Breast epithelium (tissue), 4 donors: ENCODE results near the gene FAAP20. TPM values are rescaled to one million over a fixed set of nuclear protein-coding genes. Genes with fewer than 3 reads are reported as not detected.

Source experiments
- DNase-seq, 2 donors: peaks; one replicate each; pipeline ENCODE4 v3.0.0-alpha.2; 2019; ENCODE audit warnings: low spot score in 2 of 2
- H3K27ac ChIP-seq, 2 donors: fragments of 200-600 bp; sonication (generic) in 1 of 2; one replicate each; pipeline ENCODE4 v1.5.1; 2016 to 2019; ENCODE audit warnings: mild to moderate bottlenecking in 1 of 2
- H3K27me3 ChIP-seq, 2 donors: fragments of 200-600 bp; sonication (generic) in 1 of 2; one replicate each; pipeline versions ENCODE4 v1.5.1 to v1.6.0; 2017 to 2019; ENCODE audit warnings: control low read depth in 1 of 2, mild to moderate bottlenecking in 1 of 2
- H3K36me3 ChIP-seq: fragments of 200-600 bp; one replicate; pipeline ENCODE4 v1.5.1; 2019
- H3K4me1 ChIP-seq, 2 donors: fragments of 200-600 bp; sonication (generic); one replicate each; pipeline ENCODE4 v1.5.1; 2016 to 2019; ENCODE audit warnings: control low read depth in 1 of 2
- H3K4me3 ChIP-seq, 3 donors: fragments of 200-600 bp; sonication (generic); 1 replicate in 2 of 3; 2 replicates in 1 of 3; pipeline ENCODE4 v1.5.1; 2016 to 2019; ENCODE audit warnings: mild to moderate bottlenecking in 3 of 3, moderate library complexity in 2 of 3
- H3K9me3 ChIP-seq, 2 donors: fragments of 200-600 bp; sonication (generic) in 1 of 2; one replicate each; pipeline ENCODE4 v1.5.1; 2016 to 2019; ENCODE audit warnings: control low read depth in 1 of 2
- CTCF ChIP-seq, 3 donors: fragments of 450-650 bp; IDR thresholded peaks; one replicate each; pipeline ENCODE4 v1.5.1; 2016 to 2017; ENCODE audit warnings: antibody characterized with exemption in 3 of 3, mild to moderate bottlenecking in 3 of 3, moderate library complexity in 3 of 3
- POLR2A ChIP-seq: fragments of 450-650 bp; IDR thresholded peaks from one replicate; pipeline ENCODE4 v1.6.1; 2016; ENCODE audit warnings: antibody characterized with exemption, mild to moderate bottlenecking, moderate library complexity
- POLR2AphosphoS5 ChIP-seq, 3 donors: sonication (generic); formaldehyde crosslinking; IDR thresholded peaks; one replicate each; pipeline ENCODE4 v1.6.1; 2017; ENCODE audit warnings: antibody characterized with exemption in 3 of 3
- intact Hi-C: fragments of 100-400 bp; cut with DNase I; formaldehyde crosslinking; loops from one replicate; pipeline ENCODE4 v1.15.1; 2023; ENCODE audit warnings: low total_unique reads
- total RNA-seq, 3 donors: library from RNA; depleted of rRNA; stranded (reverse); fragments of >200 nt; gene quantifications; one replicate each; pipeline ENCODE4 v1.1.0, GENCODE V29; 2016

FAAP20 gene
- total RNA-seq, 3 donors from 2014 or later, result 28.6 to 33.1 (median 29.9) TPM

- Histone ChIP-seq H3K9me3 (peaks cover 0 to 5% of the 10 kb centered on the region in 2 donors), H3K4me3 (no peak overlapping the region), H3K27ac (no peak overlapping the region), H3K36me3 (no peaks in the 10 kb centered on the region), H3K27me3 (no peaks in the 10 kb centered on the region), H3K4me1 (no peaks in the 10 kb centered on the region)
- DNase-seq, result no peak
- intact Hi-C loops, result no loop called here
- no peak for TF ChIP-seq POLR2AphosphoS5 (IDR thresholded peaks at IDR 0.05)
- no peak for TF ChIP-seq POLR2A
- no peak for TF ChIP-seq CTCF (IDR thresholded peaks at IDR 0.05)
These were observed 26.5 kb downstream of the FAAP20 start for GRCh38 chr1:2168090-2168489.

GRCh38 chr1:2166695-2167094 lies 27.9 kb downstream of the FAAP20 start:
- intact Hi-C loops, result no loop called here
- TF ChIP-seq POLR2AphosphoS5 (IDR thresholded peaks at IDR 0.05) (no peak), CTCF (IDR thresholded peaks at IDR 0.05) (no peak), POLR2A (no peak)

GRCh38 chr1:2166254-2166653 lies 28.3 kb downstream of the FAAP20 start:
- intact Hi-C loops, result no loop called here
- DNase-seq, result no peak
- Histone ChIP-seq H3K36me3 (no peaks in the 10 kb centered on the region), H3K4me1 (no peaks in the 10 kb centered on the region), H3K27me3 (no peaks in the 10 kb centered on the region), H3K27ac (no peak overlapping the region), H3K9me3 (peaks cover 0 to 5% of the 10 kb centered on the region in 2 donors), H3K4me3 (no peak overlapping the region)
- no peak for TF ChIP-seq CTCF (IDR thresholded peaks at IDR 0.05)
- TF ChIP-seq POLR2A, result no peak
- no peak for TF ChIP-seq POLR2AphosphoS5 (IDR thresholded peaks at IDR 0.05)

More at GRCh38 chr1:2166695-2167094, 27.9 kb downstream of the FAAP20 start:
- Histone ChIP-seq H3K27me3 (no peaks in the 10 kb centered on the region), H3K9me3 (peaks cover 0 to 5% of the 10 kb centered on the region in 2 donors), H3K27ac (no peak overlapping the region), H3K4me3 (no peak overlapping the region), H3K36me3 (no peaks in the 10 kb centered on the region), H3K4me1 (no peaks in the 10 kb centered on the region)
- no peak for DNase-seq

GRCh38 chr1:2165646-2166045 lies 28.9 kb downstream of the FAAP20 start:
- H3K4me3 ChIP-seq, result no peak overlapping the region
- DNase-seq, result no peak
- no peak overlapping the region for H3K27ac ChIP-seq
- TF ChIP-seq POLR2A (no peak), CTCF (IDR thresholded peaks at IDR 0.05) (no peak), POLR2AphosphoS5 (IDR thresholded peaks at IDR 0.05) (no peak)
- intact Hi-C loops, result no loop called here
- peaks cover 0 to 5% of the 10 kb centered on the region in 2 donors for H3K9me3 ChIP-seq
- H3K27me3 ChIP-seq, result no peaks in the 10 kb centered on the region
- no peaks in the 10 kb centered on the region for H3K36me3 ChIP-seq
- no peaks in the 10 kb centered on the region for H3K4me1 ChIP-seq

- intact Hi-C loops, result no loop called here
- Histone ChIP-seq H3K36me3 (no peaks in the 10 kb centered on the region), H3K27me3 (no peaks in the 10 kb centered on the region), H3K4me3 (no peak overlapping the region), H3K9me3 (peaks cover 0 to 5% of the 10 kb centered on the region in 2 donors), H3K4me1 (no peaks in the 10 kb centered on the region), H3K27ac (no peak overlapping the region)
- DNase-seq, result no peak
- TF ChIP-seq CTCF (IDR thresholded peaks at IDR 0.05) (no peak), POLR2AphosphoS5 (IDR thresholded peaks at IDR 0.05) (no peak), POLR2A (no peak)
These were observed 31.4 kb downstream of the FAAP20 start for GRCh38 chr1:2163205-2163604.
